ENCODE data around the gene MAB21L1. TPM values are rescaled to one million over a fixed set of nuclear protein-coding genes. Genes with fewer than 3 reads are reported as not detected.
A peak's percentile ranks its signal among the peaks of the same experiment; 100 is the strongest.

MAB21L1 gene
- polyA plus RNA-seq, 2 of the 4 experiments (the other 2 are of a cell fraction) = not detected

- TF ChIP-seq, protein P1, sequence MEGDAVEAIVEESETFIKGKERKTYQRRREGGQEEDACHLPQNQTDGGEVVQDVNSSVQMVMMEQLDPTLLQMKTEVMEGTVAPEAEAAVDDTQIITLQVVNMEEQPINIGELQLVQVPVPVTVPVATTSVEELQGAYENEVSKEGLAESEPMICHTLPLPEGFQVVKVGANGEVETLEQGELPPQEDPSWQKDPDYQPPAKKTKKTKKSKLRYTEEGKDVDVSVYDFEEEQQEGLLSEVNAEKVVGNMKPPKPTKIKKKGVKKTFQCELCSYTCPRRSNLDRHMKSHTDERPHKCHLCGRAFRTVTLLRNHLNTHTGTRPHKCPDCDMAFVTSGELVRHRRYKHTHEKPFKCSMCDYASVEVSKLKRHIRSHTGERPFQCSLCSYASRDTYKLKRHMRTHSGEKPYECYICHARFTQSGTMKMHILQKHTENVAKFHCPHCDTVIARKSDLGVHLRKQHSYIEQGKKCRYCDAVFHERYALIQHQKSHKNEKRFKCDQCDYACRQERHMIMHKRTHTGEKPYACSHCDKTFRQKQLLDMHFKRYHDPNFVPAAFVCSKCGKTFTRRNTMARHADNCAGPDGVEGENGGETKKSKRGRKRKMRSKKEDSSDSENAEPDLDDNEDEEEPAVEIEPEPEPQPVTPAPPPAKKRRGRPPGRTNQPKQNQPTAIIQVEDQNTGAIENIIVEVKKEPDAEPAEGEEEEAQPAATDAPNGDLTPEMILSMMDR (IDR thresholded peaks at IDR 0.05) = no peak
- TF ChIP-seq, protein P2, sequence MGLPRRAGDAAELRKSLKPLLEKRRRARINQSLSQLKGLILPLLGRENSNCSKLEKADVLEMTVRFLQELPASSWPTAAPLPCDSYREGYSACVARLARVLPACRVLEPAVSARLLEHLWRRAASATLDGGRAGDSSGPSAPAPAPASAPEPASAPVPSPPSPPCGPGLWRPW (IDR thresholded peaks at IDR 0.05) = no peak
- no peak for TF ChIP-seq ELK1 (IDR thresholded peaks at IDR 0.05; ENCODE audit: low read depth, low read length)
- no peak for TF ChIP-seq ZFP36 (IDR thresholded peaks at IDR 0.05; ENCODE audit: borderline replicate concordance, partially characterized antibody)
- TF ChIP-seq TFCP2L1 (CRISPR knock-in tag; IDR thresholded peaks at IDR 0.05) = no peak
- no peak for TF ChIP-seq ZNF302 (CRISPR knock-in tag; IDR thresholded peaks at IDR 0.05)
- no peak for TF ChIP-seq GATA3 (IDR thresholded peaks at IDR 0.05; ENCODE audit: borderline replicate concordance)
- no peak for TF ChIP-seq MAX (IDR thresholded peaks at IDR 0.05)
Observed at GRCh38 chr13:35514061-35514477, 37.6 kb upstream of the MAB21L1 start (continued).

- ATAC-seq = no peak
- Histone ChIP-seq H3K27ac (no peak overlapping the region), H3K9me3 (no peaks in the 10 kb centered on the region), H3K4me3 (no peak overlapping the region), H3K4me1 (no peaks in the 10 kb centered on the region), H3K4me2 (no peak overlapping the region)
- WGBS (ENCODE audit: missing lambda C conversion rate) = 64% methylated on average over 3 of the region's 5 CpGs
- ChIA-PET CTCF (no interaction called here), POLR2A (no interaction called here)
- no peak for TF ChIP-seq POLR2AphosphoS2 (conservative IDR thresholded peaks at IDR 0.05; ENCODE audit: low read length)
- no peak for TF ChIP-seq HOXB13 (CRISPR knock-in tag; IDR thresholded peaks at IDR 0.05; ENCODE audit: low read depth)
- TF ChIP-seq MAFK (IDR thresholded peaks at IDR 0.05; ENCODE audit: partially characterized antibody) = peak; percentile 70
- no peak for TF ChIP-seq ZSCAN20 (CRISPR knock-in tag; IDR thresholded peaks at IDR 0.05)
- TF ChIP-seq EP300 (IDR thresholded peaks at IDR 0.05) = no peak
- DNase-seq (ENCODE audit: low read depth in 1 of 2, low spot score in 1 of 2) = no peak
- FAIRE-seq = no peak
Observed at GRCh38 chr13:35512271-35512920, 35.9 kb upstream of the MAB21L1 start.

DNA sequence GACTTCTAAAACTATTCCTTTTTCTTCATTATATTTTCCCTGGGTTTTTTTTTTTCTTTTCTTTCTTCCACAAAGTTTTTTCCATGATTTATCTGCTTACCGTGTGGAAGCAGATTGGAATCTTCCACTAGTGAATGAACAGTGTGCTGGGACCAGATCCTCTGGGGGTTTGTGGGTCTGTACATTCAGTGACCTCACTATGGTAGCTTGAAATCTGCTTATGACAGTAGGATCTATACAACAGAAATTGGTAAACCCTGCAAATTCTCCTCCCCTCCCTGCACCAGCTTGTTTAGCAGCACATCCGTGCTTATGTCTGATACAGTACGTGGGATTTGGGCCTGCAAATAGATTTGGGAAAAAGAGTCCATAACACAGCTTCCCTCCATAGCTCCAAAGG lies 26.0 kb upstream of the MAB21L1 start:
- Histone ChIP-seq H3K4me3 (no peak overlapping the region), H3K27ac (no peak overlapping the region), H3K9me3 (no peaks in the 10 kb centered on the region), H3K4me2 (no peak overlapping the region), H3K4me1 (no peaks in the 10 kb centered on the region)
- POLR2A ChIA-PET = no interaction called here
- 57% methylated on average over 3 of the region's 3 CpGs for WGBS (ENCODE audit: missing lambda C conversion rate)
- TF ChIP-seq TP53 (CRISPR knock-in tag; IDR thresholded peaks at IDR 0.05) (no peak), RNF2 (IDR thresholded peaks at IDR 0.05; ENCODE audit: borderline replicate concordance, low read depth) (no peak), SMC3 (IDR thresholded peaks at IDR 0.05) (no peak), CHD2 (IDR thresholded peaks at IDR 0.05; ENCODE audit: low read length, partially characterized antibody) (no peak), JUN (IDR thresholded peaks at IDR 0.05) (no peak), RFX5 (IDR thresholded peaks at IDR 0.05) (no peak)
- FAIRE-seq (no peak), DNase-seq (ENCODE audit: low read depth in 1 of 2, low spot score in 1 of 2) (no peak), ATAC-seq (no peak)
- CTCF ChIA-PET = no interaction called here
